GM12874 (cell line): Measurements from ENCODE around the gene TMEM41B.

ENCODE experiments used
- CTCF ChIP-seq: IDR thresholded peaks from 2 replicates; pipeline ENCODE4 v1.5.1; 2011; ENCODE audit warnings: low read depth, mild to moderate bottlenecking, control low read depth, low read length, moderate library complexity; ENCODE audit not compliant: insufficient read depth

Gene TMEM41B

GRCh38 chr11:9341638-9342178, 27.3 kb upstream of the TMEM41B start:
- no peak for TF ChIP-seq CTCF

- no peak for TF ChIP-seq CTCF
Measured at GRCh38 chr11:9332655-9333054, 18.3 kb upstream of the TMEM41B start.

GRCh38 chr11:9330387-9331384, 16.3 kb upstream of the TMEM41B start:
- TF ChIP-seq CTCF: no peak

GRCh38 chr11:9320047-9320446, 5.7 kb upstream of the TMEM41B start:
- no peak for TF ChIP-seq CTCF

- TF ChIP-seq CTCF: no peak
Measured at GRCh38 chr11:9316334-9316733, 1.9 kb upstream of the TMEM41B start.

GRCh38 chr11:9315078-9315688, 790 bp upstream of the TMEM41B start:
- TF ChIP-seq CTCF: no peak

GRCh38 chr11:9313648-9314290, 624 bp downstream of the TMEM41B start:
- no peak for TF ChIP-seq CTCF
